HG03066 (cell line): ENCODE data around the gene TMEM80.
A peak's percentile ranks its signal among the peaks of the same experiment; 100 is the strongest.
"Not testable (repeated sequence)": the region's sequence is repeated elsewhere in the genome, so short reads cannot be mapped to it uniquely, and the experiment has no call there.

Experiments used
- ATAC-seq: cut with Tn5 transposase; IDR thresholded peaks from one replicate; pipeline ENCODE4 v1.9.1; 2021; ENCODE audit warnings: low read depth; ENCODE audit not compliant: unreplicated experiment

The TMEM80 gene

GRCh38 chr11:695538-696248, at the start of gene TMEM80:
TSS of gene TMEM80 (plus strand) at chr11:695816. CDS start at chr11:695828, 12 bp downstream.
- peak; percentile 61 for ATAC-seq

- ATAC-seq: no peak
Observed at GRCh38 chr11:646214-646613, 49.4 kb upstream of the TMEM80 start.

GRCh38 chr11:647672-648158, 47.9 kb upstream of the TMEM80 start:
- ATAC-seq: not testable (repeated sequence)

- no peak for ATAC-seq
Observed at GRCh38 chr11:650482-650881, 45.1 kb upstream of the TMEM80 start.

- not testable (repeated sequence) for ATAC-seq
Observed at GRCh38 chr11:653136-653535, 42.5 kb upstream of the TMEM80 start.

- no peak for ATAC-seq
Observed at GRCh38 chr11:653837-654236, 41.8 kb upstream of the TMEM80 start.

GRCh38 chr11:654444-654843, 41.2 kb upstream of the TMEM80 start:
- ATAC-seq: not testable (repeated sequence)

GRCh38 chr11:655036-655726, 40.4 kb upstream of the TMEM80 start:
- ATAC-seq: no peak

- ATAC-seq: no peak
Observed at GRCh38 chr11:656426-656825, 39.2 kb upstream of the TMEM80 start.

- ATAC-seq: no peak
Observed at GRCh38 chr11:656866-657265, 38.8 kb upstream of the TMEM80 start.

GRCh38 chr11:657691-658126, 37.9 kb upstream of the TMEM80 start:
- ATAC-seq: no peak

GRCh38 chr11:659532-660085, 36.0 kb upstream of the TMEM80 start:
- no peak for ATAC-seq

GRCh38 chr11:660281-660680, 35.3 kb upstream of the TMEM80 start:
- ATAC-seq: no peak

- no peak for ATAC-seq
Observed at GRCh38 chr11:660681-661444, 34.8 kb upstream of the TMEM80 start.

GRCh38 chr11:662689-663274, 32.8 kb upstream of the TMEM80 start:
- no peak for ATAC-seq

GRCh38 chr11:665062-665703, 30.4 kb upstream of the TMEM80 start:
- no peak for ATAC-seq

GRCh38 chr11:665704-666281, 29.8 kb upstream of the TMEM80 start:
- ATAC-seq: no peak

- ATAC-seq: no peak
Observed at GRCh38 chr11:673866-674265, 21.8 kb upstream of the TMEM80 start.

GRCh38 chr11:674406-674805, 21.2 kb upstream of the TMEM80 start:
- ATAC-seq: no peak

- no peak for ATAC-seq
Observed at GRCh38 chr11:678297-678696, 17.3 kb upstream of the TMEM80 start.
